Skeletal muscle satellite cell (primary cell): ENCODE results near the gene BICDL2. TPM values are rescaled to one million over a fixed set of nuclear protein-coding genes. Genes with fewer than 3 reads are reported as not detected.
"Not testable (repeated sequence)": the region's sequence is repeated elsewhere in the genome, so short reads cannot be mapped to it uniquely, and the experiment has no call there.

Source experiments
- H3K27me3 ChIP-seq: 2 replicates; pipeline ENCODE4 v1.7.0; 2013; ENCODE audit warnings: low read length; ENCODE audit not compliant: control insufficient read depth, insufficient read depth
- H3K36me3 ChIP-seq: 2 replicates; pipeline ENCODE4 v1.7.0; 2013; ENCODE audit warnings: mild to moderate bottlenecking, control low read depth, low read length; ENCODE audit not compliant: insufficient read depth
- H3K4me1 ChIP-seq: 2 replicates; pipeline ENCODE4 v1.7.0; 2013; ENCODE audit warnings: low read length; ENCODE audit not compliant: control insufficient read depth, insufficient read depth
- H3K4me2 ChIP-seq: 2 replicates; pipeline ENCODE4 v1.7.0; 2013; ENCODE audit warnings: mild to moderate bottlenecking, low read length
- H3K4me3 ChIP-seq: 2 replicates; pipeline ENCODE4 v1.7.0; 2013; ENCODE audit warnings: low read length
- H3K9ac ChIP-seq: 2 replicates; pipeline ENCODE4 v1.7.0; 2013; ENCODE audit warnings: mild to moderate bottlenecking, low read depth, low read length, moderate library complexity
- H3K9me3 ChIP-seq: replicated peaks from 2 replicates; pipeline ENCODE4 v1.7.0; 2013; ENCODE audit warnings: mild to moderate bottlenecking, control low read depth, low read length
- total RNA-seq: library from RNA; depleted of rRNA; stranded (reverse); fragments of >200 nt; gene quantifications from 2 replicates; pipeline ENCODE4 v1.2.3, GENCODE V29; 2012; rRNA removed

BICDL2 gene
- under 0.01 and 0.44 TPM in 2 replicates for total RNA-seq

- Histone ChIP-seq H3K4me2 (no peak within 1 kb of the TSS), H3K4me1 (no peaks in the 10 kb centered on the region), H3K9ac (no peak within 1 kb of the TSS), H3K4me3 (no peak within 1 kb of the TSS), H3K9me3 (no peaks in the 10 kb centered on the region), H3K27me3 (peaks cover 72% of the 10 kb centered on the region), H3K36me3 (no peaks in the 10 kb centered on the region)
Measured at GRCh38 chr16:3036726-3037315, at the start of gene BICDL2. Gene BICDL2 (minus strand): TSS chr16:3036944. CDS start chr16:3035496, 1,448 bp downstream.

GRCh38 chr16:3085868-3086595 is 49.3 kb upstream of the BICDL2 start:
- peaks cover 29% of the 10 kb centered on the region for H3K27me3 ChIP-seq
- no peaks in the 10 kb centered on the region for H3K4me1 ChIP-seq
- no peak overlapping the region for H3K4me3 ChIP-seq
- H3K4me2 ChIP-seq = no peak overlapping the region
- no peaks in the 10 kb centered on the region for H3K36me3 ChIP-seq
- no peaks in the 10 kb centered on the region for H3K9me3 ChIP-seq
- no peak overlapping the region for H3K9ac ChIP-seq

- no peaks in the 10 kb centered on the region for H3K36me3 ChIP-seq
- H3K9me3 ChIP-seq = no peaks in the 10 kb centered on the region
- H3K27me3 ChIP-seq = peaks cover 36% of the 10 kb centered on the region
- no peak overlapping the region for H3K4me3 ChIP-seq
- no peak overlapping the region for H3K4me2 ChIP-seq
- no peak overlapping the region for H3K9ac ChIP-seq
- H3K4me1 ChIP-seq = no peaks in the 10 kb centered on the region
Measured at GRCh38 chr16:3084969-3085670, 48.4 kb upstream of the BICDL2 start.

GRCh38 chr16:3084491-3084890 is 47.7 kb upstream of the BICDL2 start:
- Histone ChIP-seq H3K4me1 (no peaks in the 10 kb centered on the region), H3K36me3 (no peaks in the 10 kb centered on the region), H3K9ac (no peak overlapping the region), H3K4me3 (no peak overlapping the region), H3K27me3 (peaks cover 42% of the 10 kb centered on the region), H3K9me3 (no peaks in the 10 kb centered on the region), H3K4me2 (no peak overlapping the region)

GRCh38 chr16:3083408-3083807 is 46.7 kb upstream of the BICDL2 start:
- H3K9me3 ChIP-seq, H3K4me1 ChIP-seq, H3K4me3 ChIP-seq, H3K4me2 ChIP-seq, H3K36me3 ChIP-seq, H3K9ac ChIP-seq: not testable (repeated sequence)
- peaks cover 41% of the 10 kb centered on the region for H3K27me3 ChIP-seq

GRCh38 chr16:3081957-3082356 is 45.2 kb upstream of the BICDL2 start:
- H3K9me3 ChIP-seq, H3K4me3 ChIP-seq, H3K4me1 ChIP-seq, H3K36me3 ChIP-seq, H3K4me2 ChIP-seq, H3K9ac ChIP-seq: not testable (repeated sequence)
- H3K27me3 ChIP-seq = peaks cover 36% of the 10 kb centered on the region

GRCh38 chr16:3080024-3080423 is 43.3 kb upstream of the BICDL2 start:
- no peaks in the 10 kb centered on the region for H3K36me3 ChIP-seq
- no peak overlapping the region for H3K4me2 ChIP-seq
- H3K4me3 ChIP-seq = no peak overlapping the region
- no peaks in the 10 kb centered on the region for H3K4me1 ChIP-seq
- no peak overlapping the region for H3K9ac ChIP-seq
- no peaks in the 10 kb centered on the region for H3K9me3 ChIP-seq
- peaks cover 46% of the 10 kb centered on the region for H3K27me3 ChIP-seq

- Histone ChIP-seq H3K27me3 (peaks cover 56% of the 10 kb centered on the region), H3K4me1 (no peaks in the 10 kb centered on the region), H3K4me2 (no peak overlapping the region), H3K9ac (no peak overlapping the region), H3K36me3 (no peaks in the 10 kb centered on the region), H3K9me3 (no peaks in the 10 kb centered on the region), H3K4me3 (no peak overlapping the region)
Measured at GRCh38 chr16:3076577-3076976, 39.8 kb upstream of the BICDL2 start.

GRCh38 chr16:3075946-3076345 is 39.2 kb upstream of the BICDL2 start:
- not testable (repeated sequence) for H3K4me3 ChIP-seq, H3K9ac ChIP-seq, H3K9me3 ChIP-seq, H3K36me3 ChIP-seq, H3K4me1 ChIP-seq, H3K4me2 ChIP-seq
- peaks cover 60% of the 10 kb centered on the region for H3K27me3 ChIP-seq

- Histone ChIP-seq H3K9me3 (no peaks in the 10 kb centered on the region), H3K4me2 (no peak overlapping the region), H3K9ac (no peak overlapping the region), H3K4me3 (no peak overlapping the region), H3K4me1 (no peaks in the 10 kb centered on the region), H3K27me3 (peaks cover 56% of the 10 kb centered on the region), H3K36me3 (no peaks in the 10 kb centered on the region)
Measured at GRCh38 chr16:3075523-3075915, 38.8 kb upstream of the BICDL2 start.

GRCh38 chr16:3074860-3075522 is 38.2 kb upstream of the BICDL2 start:
- H3K4me3 ChIP-seq = no peak overlapping the region
- no peaks in the 10 kb centered on the region for H3K4me1 ChIP-seq
- no peak overlapping the region for H3K4me2 ChIP-seq
- H3K9ac ChIP-seq = no peak overlapping the region
- H3K27me3 ChIP-seq = peaks cover 53% of the 10 kb centered on the region
- no peaks in the 10 kb centered on the region for H3K36me3 ChIP-seq
- no peaks in the 10 kb centered on the region for H3K9me3 ChIP-seq
